ENCODE measurements around the gene STXBP5. TPM values are rescaled to one million over a fixed set of nuclear protein-coding genes. Genes with fewer than 3 reads are reported as not detected.

Gene STXBP5
- total and polyA plus RNA-seq, 9 of the 15 experiments (the other 6 are each of a cell fraction or from before 2014, with no cell fraction given), result 23.3 to 172 (median 71.5) TPM

DNA sequence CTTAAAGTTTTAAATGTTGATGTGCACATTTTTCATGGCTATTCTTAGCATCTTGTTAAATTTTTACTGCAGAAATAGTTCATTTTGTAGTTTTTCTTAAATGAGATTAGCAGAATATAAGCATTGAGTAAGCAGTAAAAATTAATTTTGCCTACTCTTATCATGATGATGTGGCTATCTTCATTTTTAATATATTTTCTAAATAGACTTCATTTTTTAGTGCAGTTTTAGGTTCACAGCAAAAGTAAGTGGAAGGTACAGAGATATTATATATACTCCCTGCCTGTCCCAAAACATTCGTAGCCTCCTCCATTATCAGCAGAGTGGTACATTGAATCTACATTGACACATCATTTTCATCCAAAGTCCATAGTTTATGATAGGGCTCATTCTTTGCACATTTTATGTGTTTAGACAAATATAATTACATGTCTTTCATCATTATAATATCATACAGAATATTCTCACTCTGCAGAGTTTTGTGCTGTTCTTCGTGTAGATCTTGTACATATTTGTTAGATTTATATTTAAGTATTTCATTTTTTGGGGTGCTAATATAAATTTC, 13.7 kb downstream of the STXBP5 start (continued):
- TF ChIP-seq RBM17 (IDR thresholded peaks at IDR 0.05; ENCODE audit: borderline replicate concordance, low read depth, low read length), result no peak
- no peak for TF ChIP-seq MAFK (IDR thresholded peaks at IDR 0.05; ENCODE audit: low read length)
- TF ChIP-seq HSF4 (CRISPR knock-in tag; IDR thresholded peaks at IDR 0.05; ENCODE audit: borderline replicate concordance), result no peak
- no peak for TF ChIP-seq FOXP1 (CRISPR knock-in tag; IDR thresholded peaks at IDR 0.05)
- TF ChIP-seq, protein P1, sequence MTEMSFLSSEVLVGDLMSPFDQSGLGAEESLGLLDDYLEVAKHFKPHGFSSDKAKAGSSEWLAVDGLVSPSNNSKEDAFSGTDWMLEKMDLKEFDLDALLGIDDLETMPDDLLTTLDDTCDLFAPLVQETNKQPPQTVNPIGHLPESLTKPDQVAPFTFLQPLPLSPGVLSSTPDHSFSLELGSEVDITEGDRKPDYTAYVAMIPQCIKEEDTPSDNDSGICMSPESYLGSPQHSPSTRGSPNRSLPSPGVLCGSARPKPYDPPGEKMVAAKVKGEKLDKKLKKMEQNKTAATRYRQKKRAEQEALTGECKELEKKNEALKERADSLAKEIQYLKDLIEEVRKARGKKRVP (CRISPR knock-in tag; IDR thresholded peaks at IDR 0.05), result no peak
- TF ChIP-seq SRF (CRISPR knock-in tag; IDR thresholded peaks at IDR 0.05), result no peak
- no peak for TF ChIP-seq NFIC (IDR thresholded peaks at IDR 0.05)
- no peak for TF ChIP-seq ZBTB40 (IDR thresholded peaks at IDR 0.05)
- TF ChIP-seq ZBTB40 (CRISPR knock-in tag; IDR thresholded peaks at IDR 0.05), result no peak
- peak; percentile 47; the same call in 1 of the 2 replicates for TF ChIP-seq POLR2G (IDR thresholded peaks at IDR 0.05; ENCODE audit: low read depth, low read length)
- no peak for TF ChIP-seq MTF1 (CRISPR knock-in tag; IDR thresholded peaks at IDR 0.05; ENCODE audit: borderline replicate concordance)
- TF ChIP-seq, protein P2, sequence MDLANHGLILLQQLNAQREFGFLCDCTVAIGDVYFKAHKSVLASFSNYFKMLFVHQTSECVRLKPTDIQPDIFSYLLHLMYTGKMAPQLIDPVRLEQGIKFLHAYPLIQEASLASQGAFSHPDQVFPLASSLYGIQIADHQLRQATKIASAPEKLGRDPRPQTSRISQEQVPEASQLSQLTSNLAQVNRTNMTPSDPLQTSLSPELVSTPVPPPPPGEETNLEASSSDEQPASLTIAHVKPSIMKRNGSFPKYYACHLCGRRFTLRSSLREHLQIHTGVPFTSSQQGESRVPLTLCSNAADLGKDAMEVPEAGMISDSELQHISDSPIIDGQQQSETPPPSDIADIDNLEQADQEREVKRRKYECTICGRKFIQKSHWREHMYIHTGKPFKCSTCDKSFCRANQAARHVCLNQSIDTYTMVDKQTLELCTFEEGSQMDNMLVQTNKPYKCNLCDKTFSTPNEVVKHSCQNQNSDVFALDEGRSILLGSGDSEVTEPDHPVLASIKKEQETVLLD (IDR thresholded peaks at IDR 0.05), result no peak
- no peak for TF ChIP-seq KDM5B (IDR thresholded peaks at IDR 0.05; ENCODE audit: insufficient replicate concordance, low read depth, low read length)
- peak in 1 of 2 experiments; percentile 29; a peak in 1 of 4 replicates for TF ChIP-seq NONO (IDR thresholded peaks at IDR 0.05; ENCODE audit: low read depth in 2 of 2, low read length in 1 of 2)
- no peak for TF ChIP-seq WHSC1 (IDR thresholded peaks at IDR 0.05; ENCODE audit: low read length)
- no peak for TF ChIP-seq ZNF41 (CRISPR knock-in tag; conservative IDR thresholded peaks at IDR 0.05)
- no peak for TF ChIP-seq ZNF197 (CRISPR knock-in tag; IDR thresholded peaks at IDR 0.05; ENCODE audit: low read depth)

Data from K562 (cell line).